C4-2B (cell line): ENCODE results near the gene BANF2.

Experiments used
- CTCF ChIP-seq: fragments of 450-650 bp; conservative IDR thresholded peaks from 2 replicates; pipeline ENCODE4 v1.5.1; 2017; ENCODE audit warnings: mild to moderate bottlenecking
- ZFX ChIP-seq: fragments of 450-650 bp; IDR thresholded peaks from 2 replicates; pipeline ENCODE4 v1.6.1; 2017

- TF ChIP-seq CTCF: no peak
- no peak for TF ChIP-seq ZFX
Measured at GRCh38 chr20:17758010-17758409, 58.2 kb downstream of the BANF2 start.
